ENCODE data around the gene CIRBP. TPM values are rescaled to one million over a fixed set of nuclear protein-coding genes. Genes with fewer than 3 reads are reported as not detected.
A peak's percentile ranks its signal among the peaks of the same experiment; 100 is the strongest.
"Not testable (repeated sequence)": the region's sequence is repeated elsewhere in the genome, so short reads cannot be mapped to it uniquely, and the experiment has no call there.

The CIRBP gene
- polyA plus RNA-seq, 1 donor, result 528 TPM

DNA sequence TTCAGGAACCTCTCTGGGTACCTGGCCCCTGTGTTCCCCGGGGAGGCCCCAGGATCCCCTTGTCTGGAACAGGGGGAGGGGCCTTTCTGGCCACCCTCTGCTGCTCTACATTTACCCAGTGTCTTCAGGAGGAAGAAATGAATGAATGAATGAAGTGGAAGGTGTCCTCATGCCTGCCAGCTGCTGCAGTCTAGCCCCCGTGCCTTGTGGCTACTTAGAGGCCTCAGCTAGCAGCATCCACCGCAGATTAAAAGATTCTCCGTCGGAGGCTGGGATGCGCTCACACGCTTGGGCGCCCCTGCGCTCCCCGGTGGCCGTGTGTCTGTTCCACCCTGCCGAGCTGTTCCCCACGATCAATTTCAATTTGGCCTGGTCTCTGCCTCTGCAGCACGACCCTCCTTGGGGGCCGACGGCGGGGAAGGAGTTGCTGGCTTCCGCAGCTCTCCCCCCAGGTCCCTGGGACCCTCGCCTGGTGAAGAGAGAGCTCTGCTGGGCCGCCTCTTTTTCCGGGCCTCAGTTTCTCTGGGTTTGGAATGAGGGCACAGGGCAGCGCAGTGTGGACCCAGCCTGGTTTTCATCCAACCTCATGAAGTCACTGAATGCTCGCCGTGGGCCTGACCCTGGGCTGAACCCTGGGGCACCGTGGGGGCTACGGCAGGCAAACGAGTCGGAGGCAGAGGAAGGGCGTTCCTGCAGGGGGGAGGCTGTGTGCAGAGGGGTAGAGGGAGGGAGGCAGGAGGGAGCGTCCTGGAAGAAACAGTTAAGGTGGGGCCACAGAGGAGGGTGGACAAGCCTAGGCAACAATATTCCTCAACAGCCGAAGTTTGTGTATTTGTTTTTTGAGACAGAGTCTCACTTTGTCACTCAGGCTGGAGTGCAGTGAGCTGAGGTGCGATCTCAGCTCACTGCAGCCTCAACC lies 44.8 kb downstream of the CIRBP start:
- no peak for DNase-seq

DNA sequence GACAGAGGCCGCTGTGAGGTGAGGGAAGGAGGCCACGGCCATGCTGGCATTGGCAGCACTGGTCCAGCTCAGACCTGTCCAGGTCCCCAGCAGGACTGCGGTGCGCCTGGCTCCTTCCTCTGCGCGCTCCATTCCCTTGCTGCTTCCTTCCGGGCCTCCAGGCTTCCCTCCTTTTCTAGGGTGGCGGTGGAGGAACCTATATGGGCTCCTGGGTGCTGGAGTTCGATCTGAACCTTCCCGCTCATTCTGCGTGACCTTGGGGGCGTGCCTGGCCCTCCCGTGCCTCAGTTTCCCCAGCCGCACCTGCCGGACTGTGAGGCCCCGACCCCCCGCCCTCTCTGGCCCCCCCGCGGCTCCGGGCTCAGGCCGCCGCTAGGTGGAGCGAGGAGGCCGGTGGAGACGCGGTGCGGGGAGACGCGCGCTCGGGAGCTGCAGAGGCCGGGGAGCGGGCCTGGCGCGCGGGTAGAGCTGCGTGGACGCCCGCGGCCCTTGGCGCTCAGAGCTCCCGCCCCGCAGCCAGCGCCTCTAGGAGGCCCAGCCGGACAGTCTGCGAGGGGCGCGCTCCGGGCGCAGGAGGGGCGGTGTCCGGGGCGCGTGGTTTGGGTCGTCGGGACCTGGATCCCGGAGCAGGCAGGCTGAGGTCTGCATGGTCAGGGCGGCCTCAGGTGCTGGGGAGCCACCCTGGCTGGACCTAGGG lies 46.5 kb downstream of the CIRBP start:
- peak; percentile 54 for DNase-seq

DNA sequence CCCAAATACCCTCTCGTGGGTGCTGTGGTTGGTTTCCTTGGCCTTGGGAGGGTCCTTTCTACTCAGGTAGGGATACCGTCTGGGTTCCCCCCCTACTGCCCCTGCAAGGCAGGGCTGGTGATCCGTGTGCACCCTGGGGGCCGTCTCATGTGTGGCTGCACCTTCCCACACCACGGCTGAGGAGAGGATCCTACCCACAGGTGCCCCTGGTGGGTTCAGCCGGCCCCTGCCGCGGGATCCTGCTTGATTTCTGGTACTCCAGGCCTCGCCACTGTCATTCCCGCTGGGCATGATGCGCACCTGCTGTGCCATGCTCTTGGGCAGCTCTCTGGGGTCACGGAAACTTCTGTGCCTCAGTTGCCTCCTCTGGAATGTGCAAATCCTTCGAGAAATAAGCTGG lies 47.3 kb downstream of the CIRBP start:
- no peak for DNase-seq

DNA sequence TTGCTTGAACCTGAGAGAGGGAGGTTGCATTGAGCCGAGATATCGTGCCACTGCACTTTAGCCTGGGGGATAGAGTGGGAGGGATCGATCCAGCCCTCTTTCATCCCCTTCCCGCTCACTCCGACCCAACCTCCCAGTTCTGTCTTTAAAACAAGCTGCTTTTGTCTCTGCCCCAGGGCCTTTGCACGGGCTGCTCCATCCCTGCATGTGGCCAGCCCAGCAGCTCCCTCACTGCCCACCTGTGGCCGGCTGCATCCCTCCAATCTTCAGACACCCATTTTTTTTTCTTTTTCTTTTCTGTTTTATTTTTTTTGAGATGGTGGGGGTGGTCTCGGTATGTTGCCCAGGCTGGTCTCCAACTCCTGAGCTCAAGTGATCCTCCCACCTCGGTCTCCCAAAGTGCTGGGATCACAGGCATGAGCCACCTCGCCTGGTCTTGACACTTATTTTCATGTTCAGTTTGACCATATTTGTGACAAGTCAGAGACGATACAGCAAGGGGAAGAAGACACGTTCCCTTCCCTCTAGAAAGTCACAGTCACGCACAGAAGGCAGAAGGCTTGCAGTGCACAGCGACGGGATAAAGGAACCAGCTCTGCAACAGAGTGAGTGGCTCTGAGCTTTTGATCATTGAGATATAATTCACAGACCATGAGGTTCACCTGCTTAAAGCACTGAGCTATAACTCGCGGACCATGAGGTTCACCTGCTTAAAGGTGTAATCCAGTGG lies 48.3 kb downstream of the CIRBP start:
- no peak for DNase-seq

DNA sequence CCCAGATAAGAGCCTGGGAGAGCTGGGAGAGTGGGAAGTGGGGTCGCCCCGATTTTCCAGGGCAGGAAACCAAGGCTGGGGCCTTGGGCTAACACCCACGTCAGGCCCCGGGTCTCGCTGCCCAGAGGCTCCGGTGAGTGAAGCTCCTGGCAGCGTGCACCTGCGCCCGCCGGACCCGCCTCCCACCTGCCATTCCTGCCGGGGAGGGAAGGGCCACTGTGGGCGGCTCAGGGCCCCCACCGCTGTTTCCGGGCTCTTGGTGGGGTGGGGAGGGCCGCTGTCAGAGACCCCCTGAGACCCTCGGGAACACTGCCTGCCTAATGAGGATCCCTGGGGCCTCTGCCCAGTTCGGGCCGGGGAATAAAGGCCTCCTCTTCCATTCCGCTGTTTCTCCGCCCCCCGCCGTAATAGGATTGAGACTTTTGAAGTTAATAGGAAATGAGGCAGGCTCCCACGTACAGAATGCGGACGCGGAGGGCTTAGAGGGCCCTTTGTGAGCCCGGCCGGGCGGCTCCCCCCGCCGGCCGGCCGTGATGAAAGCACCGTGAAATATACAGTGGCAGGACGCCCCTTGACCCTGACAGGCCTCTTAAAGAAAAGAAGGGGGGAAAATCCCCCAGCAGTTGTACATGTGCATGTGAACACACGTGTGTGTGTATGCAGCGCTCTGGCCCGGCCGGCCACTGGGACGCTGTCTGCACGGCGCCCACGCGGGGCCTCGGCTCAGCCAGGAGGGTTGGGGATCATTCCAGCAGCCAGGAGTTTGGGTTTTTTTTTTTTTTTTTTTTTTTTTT lies 49.7 kb downstream of the CIRBP start:
- DNase-seq, result no peak

DNA sequence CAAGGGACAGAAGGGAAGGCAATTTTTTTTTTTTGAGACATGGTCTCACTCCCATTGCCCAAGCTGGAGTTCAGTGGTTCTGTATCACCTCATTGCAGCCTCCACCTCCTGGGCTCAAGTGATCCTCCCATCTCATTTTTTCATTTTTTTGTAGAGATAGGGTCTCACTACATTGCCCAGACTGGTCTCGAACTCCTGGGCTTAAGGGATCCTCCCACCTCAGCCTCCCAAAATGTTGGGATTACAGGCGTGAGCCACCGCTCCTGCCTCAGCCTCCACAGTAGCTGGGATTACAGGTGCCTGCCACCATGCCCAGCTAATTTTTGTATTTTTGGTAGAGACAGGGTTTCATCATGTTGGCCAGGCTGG lies 51.1 kb downstream of the CIRBP start:
- not testable (repeated sequence) for DNase-seq

DNA sequence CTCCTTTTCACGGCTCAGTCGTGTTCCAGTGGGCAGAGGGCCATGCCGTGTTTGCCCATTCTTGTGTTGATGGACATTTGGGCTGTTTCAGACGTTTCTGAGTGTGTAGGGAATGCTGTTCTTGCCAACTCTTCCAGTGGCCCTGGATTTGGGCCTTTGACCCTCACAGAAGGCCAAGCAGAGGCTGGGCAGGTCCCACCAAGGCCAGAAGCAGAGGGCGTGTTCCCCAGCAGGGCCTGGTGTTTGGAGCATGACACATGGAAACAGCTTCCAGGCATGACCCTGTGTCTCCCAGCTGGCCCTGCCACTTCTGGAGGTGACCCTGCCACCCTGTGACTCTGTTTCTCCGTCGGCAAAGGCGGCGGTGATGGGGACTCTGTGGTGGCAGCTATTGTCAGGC lies 52.4 kb downstream of the CIRBP start:
- DNase-seq, result no peak

DNA sequence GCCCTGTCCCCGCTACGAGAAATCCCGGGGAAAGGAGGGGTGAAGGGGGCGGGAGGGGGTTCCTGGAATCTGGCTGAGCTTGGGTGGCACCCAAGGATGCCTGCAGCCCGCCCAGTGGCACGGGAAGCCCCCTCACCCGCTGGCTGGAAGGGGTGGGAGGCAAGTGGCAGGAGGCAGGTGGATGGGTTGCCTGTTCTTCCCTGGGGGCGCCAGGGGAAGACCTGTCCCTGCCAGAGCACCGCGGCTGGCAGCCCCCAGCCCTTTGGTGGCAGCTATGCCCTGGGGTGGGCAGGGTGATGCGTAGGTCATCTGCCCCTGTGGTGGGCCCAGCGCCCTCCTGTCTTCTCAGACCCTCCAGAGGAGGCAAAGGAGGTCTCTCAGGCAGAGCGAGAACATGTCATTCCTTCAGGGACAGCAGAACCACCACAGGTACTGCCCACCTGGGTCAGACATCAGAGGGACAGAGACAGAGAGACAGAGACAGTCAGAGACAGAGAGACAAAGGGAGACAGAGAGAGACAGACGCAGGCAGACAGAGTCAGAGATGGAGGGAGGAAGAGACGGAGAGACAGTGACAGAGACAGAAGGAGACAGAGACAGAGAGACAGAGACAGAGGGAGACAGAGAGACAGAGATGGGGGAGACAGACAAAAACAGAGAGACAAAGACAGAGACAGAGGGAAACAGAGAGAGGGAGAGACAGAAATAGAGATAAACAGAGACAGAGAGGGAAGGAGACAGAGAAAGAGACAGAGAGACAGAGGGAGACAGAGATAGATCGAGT lies 53.3 kb downstream of the CIRBP start:
- no peak for DNase-seq

DNA sequence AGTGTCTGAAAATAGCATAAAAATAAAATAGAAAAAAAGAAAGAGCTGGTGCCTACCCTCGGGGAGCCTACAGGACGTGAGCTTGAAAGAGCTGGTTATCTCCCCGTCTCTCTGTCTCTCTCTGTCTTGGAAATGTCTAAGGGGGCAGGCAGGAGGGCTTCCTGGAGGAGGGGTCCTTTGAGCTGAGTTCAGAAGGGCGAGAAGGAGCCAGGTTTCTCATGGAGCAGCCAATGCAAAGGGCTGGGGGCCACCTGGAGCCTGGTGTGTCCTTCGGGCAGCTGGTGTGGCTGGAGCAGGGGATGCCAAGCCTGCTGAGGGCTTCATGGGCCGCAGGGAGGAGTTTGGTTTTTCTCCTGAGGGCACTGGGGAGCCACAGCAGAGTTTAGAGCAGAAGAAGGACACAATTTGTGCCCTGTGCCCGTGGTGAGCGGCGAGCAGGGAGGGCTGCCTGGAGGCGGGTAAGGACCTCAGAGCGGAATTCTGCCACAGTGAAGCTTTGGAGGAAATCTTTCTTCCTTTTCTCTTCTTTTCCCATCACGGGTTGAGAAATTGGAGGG lies 55.2 kb downstream of the CIRBP start:
- no peak for DNase-seq

Other genes starting within 250 kb of the CIRBP start
- gene TMEM259, start 248.2 kb upstream of the CIRBP start, polyA plus RNA-seq (ENCODE audit: insufficient read length), result 94.8 TPM
- gene RNU6-2, start 247.8 kb upstream of the CIRBP start, polyA plus RNA-seq (ENCODE audit: insufficient read length), result not detected
- 58.2 TPM for gene CNN2, start 242.7 kb upstream of the CIRBP start, polyA plus RNA-seq (ENCODE audit: insufficient read length)
- 27.8 TPM for gene ABCA7, start 229.2 kb upstream of the CIRBP start, polyA plus RNA-seq (ENCODE audit: insufficient read length)
- 9.8 TPM for gene ARHGAP45, start 202.2 kb upstream of the CIRBP start, polyA plus RNA-seq (ENCODE audit: insufficient read length)
- 121 TPM for gene POLR2E, start 174.0 kb upstream of the CIRBP start, polyA plus RNA-seq (ENCODE audit: insufficient read length)
- 152 TPM for gene GPX4, start 165.3 kb upstream of the CIRBP start, polyA plus RNA-seq (ENCODE audit: insufficient read length)
- gene SBNO2, start 95.1 kb upstream of the CIRBP start, polyA plus RNA-seq (ENCODE audit: insufficient read length), result 18.5 TPM
- gene STK11, start 63.6 kb upstream of the CIRBP start, polyA plus RNA-seq (ENCODE audit: insufficient read length), result 61.0 TPM
- gene CBARP, start 31.3 kb upstream of the CIRBP start, polyA plus RNA-seq (ENCODE audit: insufficient read length), result 1.9 TPM
- gene ATP5F1D, start 27.6 kb upstream of the CIRBP start, polyA plus RNA-seq (ENCODE audit: insufficient read length), result 183 TPM
- 47.1 TPM for gene MIDN, start 20.7 kb upstream of the CIRBP start, polyA plus RNA-seq (ENCODE audit: insufficient read length)
- 16.3 TPM for gene FAM174C, start 6.2 kb downstream of the CIRBP start, polyA plus RNA-seq (ENCODE audit: insufficient read length)
- 0.48 TPM for gene EFNA2, start 16.5 kb downstream of the CIRBP start, polyA plus RNA-seq (ENCODE audit: insufficient read length)
- gene NDUFS7, start 114.6 kb downstream of the CIRBP start, polyA plus RNA-seq (ENCODE audit: insufficient read length), result 88.4 TPM
- gene GAMT, start 132.2 kb downstream of the CIRBP start, polyA plus RNA-seq (ENCODE audit: insufficient read length), result 287 TPM
- gene DAZAP1, start 138.3 kb downstream of the CIRBP start, polyA plus RNA-seq (ENCODE audit: insufficient read length), result 82.0 TPM
- 1,308 TPM for gene RPS15, start 169.1 kb downstream of the CIRBP start, polyA plus RNA-seq (ENCODE audit: insufficient read length)
- gene APC2, start 180.8 kb downstream of the CIRBP start, polyA plus RNA-seq (ENCODE audit: insufficient read length), result 1.1 TPM
- gene C19orf25, start 209.9 kb downstream of the CIRBP start, polyA plus RNA-seq (ENCODE audit: insufficient read length), result 22.4 TPM
- 1.9 TPM for gene PCSK4, start 221.0 kb downstream of the CIRBP start, polyA plus RNA-seq (ENCODE audit: insufficient read length)
- 3.0 TPM for gene REEP6, start 221.8 kb downstream of the CIRBP start, polyA plus RNA-seq (ENCODE audit: insufficient read length)
- gene ADAMTSL5, start 243.7 kb downstream of the CIRBP start, polyA plus RNA-seq (ENCODE audit: insufficient read length), result 17.0 TPM

Measured in hindlimb muscle (tissue), 1 donor.